IPS DF 4.7 (cell line): ENCODE results near the gene MED17.
"Not testable (repeated sequence)": the region's sequence is repeated elsewhere in the genome, so short reads cannot be mapped to it uniquely, and the experiment has no call there.

Experiments
- DNase-seq: peaks from one replicate; pipeline ENCODE4 v3.0.0-alpha.2; 2013; ENCODE audit warnings: low spot score; ENCODE audit errors: extremely low read depth

The MED17 gene, protein sequence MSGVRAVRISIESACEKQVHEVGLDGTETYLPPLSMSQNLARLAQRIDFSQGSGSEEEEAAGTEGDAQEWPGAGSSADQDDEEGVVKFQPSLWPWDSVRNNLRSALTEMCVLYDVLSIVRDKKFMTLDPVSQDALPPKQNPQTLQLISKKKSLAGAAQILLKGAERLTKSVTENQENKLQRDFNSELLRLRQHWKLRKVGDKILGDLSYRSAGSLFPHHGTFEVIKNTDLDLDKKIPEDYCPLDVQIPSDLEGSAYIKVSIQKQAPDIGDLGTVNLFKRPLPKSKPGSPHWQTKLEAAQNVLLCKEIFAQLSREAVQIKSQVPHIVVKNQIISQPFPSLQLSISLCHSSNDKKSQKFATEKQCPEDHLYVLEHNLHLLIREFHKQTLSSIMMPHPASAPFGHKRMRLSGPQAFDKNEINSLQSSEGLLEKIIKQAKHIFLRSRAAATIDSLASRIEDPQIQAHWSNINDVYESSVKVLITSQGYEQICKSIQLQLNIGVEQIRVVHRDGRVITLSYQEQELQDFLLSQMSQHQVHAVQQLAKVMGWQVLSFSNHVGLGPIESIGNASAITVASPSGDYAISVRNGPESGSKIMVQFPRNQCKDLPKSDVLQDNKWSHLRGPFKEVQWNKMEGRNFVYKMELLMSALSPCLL

DNA sequence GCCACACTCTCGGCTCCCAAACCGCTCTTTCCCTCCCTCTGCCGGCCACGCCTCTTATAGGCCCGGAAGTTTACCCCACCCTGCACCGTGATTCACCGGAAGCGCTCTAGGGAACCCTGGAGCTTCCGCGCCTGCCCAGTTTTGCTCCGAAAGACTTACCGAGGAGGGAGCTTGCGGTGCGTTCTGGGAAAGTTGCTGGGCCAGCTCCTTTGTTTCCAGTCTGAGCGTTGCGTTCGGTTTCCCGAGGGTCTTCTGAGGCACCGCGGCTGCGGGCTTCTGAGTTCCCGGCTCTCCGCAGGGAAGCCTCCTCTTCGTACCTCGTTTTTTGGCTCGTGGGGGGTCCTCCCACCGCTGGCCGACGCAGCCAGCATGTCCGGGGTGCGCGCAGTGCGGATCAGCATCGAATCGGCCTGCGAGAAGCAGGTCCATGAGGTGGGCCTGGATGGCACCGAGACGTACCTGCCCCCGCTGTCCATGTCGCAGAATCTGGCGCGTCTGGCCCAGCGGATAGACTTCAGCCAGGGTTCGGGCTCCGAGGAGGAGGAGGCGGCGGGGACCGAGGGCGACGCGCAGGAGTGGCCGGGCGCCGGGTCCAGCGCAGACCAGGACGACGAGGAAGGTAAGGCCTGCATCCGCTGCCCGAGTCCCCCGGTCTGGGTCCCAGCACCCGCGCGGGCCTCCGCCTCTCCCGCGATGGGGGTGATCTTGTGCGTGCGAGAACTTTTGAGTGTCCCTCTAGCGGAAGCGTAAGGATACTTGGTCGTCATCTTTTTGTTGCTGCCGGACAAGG lies at the start of gene MED17:
Gene MED17 (plus strand): TSS at position 138 of the 790 bp plus-strand sequence. CDS start 232 bp downstream, at position 370.
- DNase-seq: peak; percentile 78

DNA sequence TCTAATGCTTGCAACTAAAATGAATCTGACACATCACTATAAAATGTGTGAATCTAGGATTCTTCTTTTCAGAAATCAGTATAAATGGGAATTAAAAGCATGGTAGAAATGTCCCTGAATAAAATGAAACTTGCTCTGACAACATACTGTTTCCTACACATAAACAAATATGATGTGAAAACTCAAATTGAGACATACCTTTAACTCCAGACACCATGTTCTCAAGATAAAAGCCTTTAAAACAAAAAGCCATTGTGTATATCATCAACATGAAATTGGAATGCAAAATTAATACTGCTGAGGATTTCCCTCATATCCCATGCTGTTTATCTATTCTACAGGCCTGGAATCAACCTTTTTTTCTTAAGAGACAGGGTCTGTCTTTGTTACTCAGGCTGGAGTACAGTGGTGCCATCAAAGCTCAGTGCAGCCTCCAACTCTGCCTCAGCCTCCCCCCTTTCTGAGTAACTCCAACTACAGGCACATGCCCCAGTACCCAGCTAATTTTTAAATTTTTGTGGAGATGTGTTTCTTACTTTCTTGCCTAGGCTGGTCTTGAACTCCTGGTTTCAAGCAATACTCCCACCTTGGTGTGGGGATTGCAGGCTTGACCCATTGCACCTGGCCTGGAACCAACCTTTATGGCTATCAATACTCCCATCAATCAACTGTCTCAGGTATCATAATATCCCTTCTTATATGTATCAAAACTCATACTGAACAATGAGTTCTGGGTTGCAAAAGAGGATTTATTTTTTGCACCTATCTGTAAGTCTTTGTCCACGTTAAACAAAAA lies 49.5 kb upstream of the MED17 start:
- DNase-seq: no peak

DNA sequence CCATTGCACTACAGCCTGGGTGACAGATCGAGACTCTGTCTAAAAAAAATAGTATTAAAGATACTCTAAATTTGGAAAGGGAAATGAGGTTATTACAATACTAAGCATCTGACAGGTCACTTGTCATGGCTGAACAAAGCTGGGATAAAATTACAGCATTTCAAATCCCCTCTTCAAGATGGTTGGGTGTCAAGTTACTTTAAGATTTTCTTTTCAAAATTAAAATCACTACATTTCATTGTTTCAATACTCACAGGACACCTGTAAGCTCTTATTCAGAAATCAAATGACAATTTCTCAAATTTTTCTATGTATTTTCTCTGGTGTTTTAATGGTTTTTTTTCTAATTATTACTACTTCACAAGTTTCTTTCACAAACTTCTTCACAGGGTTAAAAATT lies 48.5 kb upstream of the MED17 start:
- no peak for DNase-seq

DNA sequence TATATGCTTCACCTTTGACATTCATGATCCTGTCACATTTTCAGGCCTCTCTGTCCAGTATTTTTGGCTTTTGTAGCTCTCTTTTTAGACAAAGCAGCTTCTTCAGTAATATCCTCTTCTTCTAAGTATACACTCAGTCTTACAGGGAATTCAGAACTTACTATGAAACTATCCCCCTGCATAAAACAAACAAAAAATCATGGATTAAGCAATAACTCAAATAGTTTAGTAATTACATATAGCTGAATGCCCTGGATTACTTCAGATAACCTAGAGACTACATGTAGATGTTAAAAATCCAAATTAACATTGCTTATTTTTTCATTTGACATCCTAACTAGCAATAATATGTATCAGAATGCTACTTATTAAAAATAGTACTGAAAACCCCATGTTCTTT lies 48.0 kb upstream of the MED17 start:
- no peak for DNase-seq

DNA sequence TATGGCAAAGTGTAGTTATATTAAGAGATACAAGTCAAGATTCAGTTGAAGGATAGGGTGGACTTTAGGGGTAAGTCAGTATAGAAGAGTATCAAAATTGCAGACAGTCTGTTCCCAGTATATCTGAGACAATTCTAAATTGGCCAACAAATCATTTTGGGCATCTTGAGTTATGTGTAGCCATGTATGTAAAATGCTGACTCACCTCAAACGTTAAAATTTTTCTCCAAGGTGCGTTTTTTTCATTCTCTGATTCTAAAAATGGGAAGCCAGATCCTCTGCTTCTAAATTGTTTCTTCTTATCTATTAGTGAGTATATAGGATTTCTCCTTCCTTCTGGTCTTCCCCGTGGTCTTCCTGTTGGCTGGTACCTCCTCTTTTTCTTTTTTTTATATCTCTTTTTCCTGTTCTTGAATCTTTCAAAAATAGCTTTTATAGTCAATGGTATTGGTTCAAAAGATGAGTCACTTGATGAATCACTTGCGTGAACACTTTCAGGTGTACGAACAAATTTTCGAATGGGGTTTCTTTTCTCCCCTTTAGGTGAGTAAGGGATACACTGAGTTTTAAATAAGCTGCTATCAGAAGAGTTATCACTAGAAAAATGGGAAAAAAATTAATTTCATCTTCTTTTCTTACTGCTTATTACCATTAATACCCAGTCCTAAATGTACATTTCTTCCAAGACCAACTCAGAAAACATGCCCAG lies 46.0 kb upstream of the MED17 start:
- DNase-seq: no peak

DNA sequence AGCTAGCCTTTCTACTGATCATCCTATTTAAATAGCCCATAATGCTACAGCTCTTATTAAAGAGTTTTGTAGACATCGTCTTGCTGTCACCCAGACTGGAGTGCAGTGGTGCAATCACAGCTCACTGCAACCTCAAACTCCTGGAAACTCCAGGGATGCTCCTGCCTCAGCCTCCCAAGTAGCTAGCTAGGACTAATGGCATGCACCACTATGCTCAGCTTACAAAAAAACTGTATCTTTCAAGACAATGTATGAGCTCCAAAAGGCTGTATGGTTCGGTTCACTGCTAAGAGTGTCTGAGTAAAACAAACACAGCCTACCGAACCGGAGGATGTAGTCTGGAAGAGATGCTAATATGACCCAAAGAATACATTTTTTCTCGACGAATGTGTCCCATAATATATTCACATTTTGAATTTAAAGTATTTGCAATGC lies 45.4 kb upstream of the MED17 start:
- DNase-seq: no peak

DNA sequence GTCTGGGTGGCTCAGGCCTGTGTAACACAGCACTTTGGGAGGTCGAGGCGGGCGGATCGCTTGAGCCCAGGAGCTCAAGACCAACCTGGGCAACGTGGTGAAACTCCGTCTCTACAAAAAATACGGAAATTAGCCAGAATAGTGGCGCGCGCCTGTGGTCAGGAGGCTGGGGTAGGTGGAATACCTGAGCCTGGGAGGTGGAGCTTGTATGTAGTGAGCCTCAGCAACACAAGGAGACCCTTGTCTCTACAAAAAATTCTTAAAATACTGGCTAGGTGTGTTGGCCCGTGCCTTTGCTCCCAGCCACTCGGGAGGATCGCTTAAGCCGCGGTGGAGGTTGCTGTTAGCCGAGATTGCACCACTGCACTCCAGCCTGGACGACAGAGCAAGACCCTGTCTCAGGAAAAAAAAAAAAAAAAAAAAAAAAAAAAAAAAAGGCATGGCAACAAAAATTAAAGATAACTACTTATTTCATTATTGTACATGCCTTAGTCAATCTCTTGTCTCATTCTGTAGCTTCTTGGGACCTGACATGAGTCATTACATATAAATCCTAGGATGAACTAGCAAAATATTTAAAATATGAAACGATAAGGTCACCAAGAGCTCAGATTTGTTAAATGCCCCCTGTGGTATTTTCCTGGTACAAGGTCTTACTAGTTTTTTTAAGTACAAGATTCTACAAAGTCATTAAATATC lies 43.9 kb upstream of the MED17 start:
- no peak for DNase-seq

DNA sequence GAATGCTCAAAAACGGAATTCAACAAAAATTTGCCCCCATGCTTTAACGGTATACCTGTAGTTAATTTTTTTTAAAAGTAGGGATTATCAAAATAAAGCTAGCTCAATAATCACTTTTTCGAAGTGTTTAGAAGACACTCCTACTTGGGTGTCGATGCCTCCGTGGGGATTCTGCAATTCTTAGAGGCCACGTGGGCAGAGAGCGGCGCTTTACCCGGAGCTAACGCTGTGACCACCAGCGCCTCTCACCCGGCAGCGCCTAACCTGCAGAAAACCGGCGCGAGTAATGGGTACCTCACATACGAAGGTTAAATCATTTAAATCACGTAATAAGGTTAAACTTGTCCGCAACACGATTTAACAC lies 43.4 kb upstream of the MED17 start:
- no peak for DNase-seq

DNA sequence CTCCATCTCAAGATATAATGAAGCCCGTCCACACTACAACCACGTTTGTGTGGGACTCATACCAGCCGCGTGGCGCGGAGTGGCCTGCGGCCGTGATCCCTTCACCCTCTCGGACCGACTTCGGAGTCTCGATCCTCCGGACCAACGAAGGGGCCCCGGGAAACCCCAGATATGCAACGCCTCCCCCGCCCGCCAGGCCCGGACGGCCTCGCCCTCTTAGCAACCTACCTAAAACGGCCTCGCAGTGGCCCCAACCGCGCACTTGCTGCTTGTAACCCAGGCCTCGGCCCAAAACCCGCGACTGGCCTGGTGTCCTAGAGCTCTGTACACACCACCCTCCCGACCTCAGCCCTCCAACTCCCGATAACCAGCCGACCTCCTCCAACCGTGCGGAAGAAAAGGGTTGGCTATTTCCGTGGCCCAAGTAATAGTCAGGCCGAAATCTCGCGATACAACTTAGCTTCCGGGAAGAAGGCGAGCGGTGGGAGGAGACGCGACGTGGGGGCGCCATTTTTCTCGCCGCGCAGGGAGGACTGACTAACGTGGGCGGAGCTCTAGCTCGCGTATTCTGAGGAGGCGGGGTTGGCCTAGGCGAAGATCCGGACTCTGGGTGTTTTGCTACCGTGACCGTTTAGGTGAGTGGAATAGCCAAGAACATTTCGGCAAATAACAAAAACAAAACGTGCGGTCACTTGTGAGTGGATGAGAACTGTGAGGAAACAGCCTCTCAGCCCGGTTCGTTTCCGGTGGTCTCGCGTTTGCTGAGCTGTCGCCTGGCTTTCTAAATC lies 42.8 kb upstream of the MED17 start, which contains the start of the genes C11orf54 and TAF1D:
Gene C11orf54 (plus strand): TSS at position 579 of the 788 bp plus-strand sequence. CDS start 5,722 bp downstream, outside the sequence.
Gene TAF1D (minus strand): TSS at position 402 of the 788 bp plus-strand sequence. CDS start 2,191 bp downstream, outside the sequence.
- peak; percentile 95 for DNase-seq

DNA sequence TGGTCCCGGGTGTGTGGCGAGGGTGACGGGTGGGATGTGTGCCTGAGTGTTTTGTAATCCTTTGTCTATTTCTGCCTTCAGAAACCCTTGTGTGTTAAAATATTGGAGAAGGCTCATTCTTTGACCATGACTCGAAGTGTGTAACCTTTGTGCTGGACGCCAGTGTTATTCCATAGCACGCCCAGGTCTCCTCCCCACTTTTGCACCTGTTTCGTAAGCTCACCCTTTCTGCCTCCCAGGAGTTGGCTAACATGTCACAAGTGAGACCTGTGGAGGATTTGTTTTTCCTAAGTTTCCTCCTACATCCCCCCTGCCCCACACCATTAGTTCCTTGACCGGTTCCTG lies 42.2 kb upstream of the MED17 start:
- no peak for DNase-seq

DNA sequence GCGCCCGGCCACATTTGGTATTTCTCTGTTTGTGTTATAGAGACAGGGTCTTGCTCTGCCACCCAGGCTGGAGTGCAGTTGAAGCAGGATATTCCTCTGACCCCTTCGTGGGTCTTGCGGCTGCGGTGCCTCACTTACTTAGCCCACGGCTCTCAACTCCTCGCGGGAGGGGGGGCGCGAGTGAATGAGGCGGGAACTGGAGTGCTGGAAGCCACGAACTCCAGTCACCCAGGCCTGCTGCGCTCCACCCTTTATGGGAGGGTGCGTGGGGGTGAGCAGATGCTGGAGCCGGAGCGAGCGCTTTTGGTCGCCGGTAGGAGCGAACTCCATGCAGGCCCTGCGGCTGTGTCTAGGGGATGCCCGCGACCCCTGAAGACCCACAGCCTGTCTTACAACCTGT lies 40.8 kb upstream of the MED17 start:
- DNase-seq: no peak

DNA sequence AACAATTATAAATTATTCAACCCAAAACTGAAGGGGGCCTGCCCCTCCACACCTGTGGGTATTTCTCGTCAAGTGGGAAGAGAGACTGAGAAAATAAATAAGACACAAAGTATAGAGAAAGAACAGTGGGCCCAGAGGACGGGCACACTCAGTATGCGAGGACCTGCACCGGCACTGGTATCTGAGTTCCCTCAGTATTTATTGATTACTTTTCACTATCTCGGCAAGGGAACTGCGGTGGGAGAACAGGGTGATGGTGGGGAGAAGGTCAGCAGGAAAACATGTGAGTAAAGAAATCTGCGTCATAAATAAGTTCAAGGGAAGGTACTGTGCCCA lies 39.4 kb upstream of the MED17 start:
- no peak for DNase-seq

DNA sequence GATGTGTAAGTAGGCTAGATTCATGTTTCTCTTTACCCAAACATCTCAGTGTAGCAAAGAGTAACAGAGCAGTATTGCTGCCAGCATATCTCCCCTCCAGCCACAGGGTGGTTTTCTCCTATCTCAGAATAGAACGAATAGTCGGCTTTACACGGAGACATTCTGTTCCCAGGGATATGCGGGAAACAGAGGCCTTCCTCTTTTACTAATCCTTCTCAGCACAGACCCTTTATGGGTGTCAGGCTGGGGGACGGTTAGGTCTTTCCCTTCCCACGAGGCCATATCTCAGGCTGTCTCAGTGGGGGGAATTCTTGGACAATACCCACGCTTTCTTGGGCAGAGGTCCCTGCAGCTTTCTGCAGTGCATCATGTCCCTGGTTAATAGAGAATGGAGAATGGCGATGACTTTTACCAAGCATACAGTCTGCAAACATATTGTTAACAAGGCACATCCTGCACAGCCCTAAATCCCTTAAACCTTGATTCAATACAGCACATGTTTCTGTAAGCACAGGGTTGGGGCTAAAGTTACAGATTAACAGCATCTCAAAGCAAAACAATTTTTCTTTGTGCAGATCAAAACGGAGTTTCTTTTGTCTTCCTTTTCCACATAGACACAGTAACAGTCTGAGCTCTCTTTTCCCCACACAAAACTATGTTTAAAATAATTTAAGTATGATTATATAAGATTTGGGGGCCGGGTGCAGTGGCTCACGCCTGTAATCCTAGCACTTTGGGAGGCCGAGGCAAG lies 38.9 kb upstream of the MED17 start:
- not testable (repeated sequence) for DNase-seq

DNA sequence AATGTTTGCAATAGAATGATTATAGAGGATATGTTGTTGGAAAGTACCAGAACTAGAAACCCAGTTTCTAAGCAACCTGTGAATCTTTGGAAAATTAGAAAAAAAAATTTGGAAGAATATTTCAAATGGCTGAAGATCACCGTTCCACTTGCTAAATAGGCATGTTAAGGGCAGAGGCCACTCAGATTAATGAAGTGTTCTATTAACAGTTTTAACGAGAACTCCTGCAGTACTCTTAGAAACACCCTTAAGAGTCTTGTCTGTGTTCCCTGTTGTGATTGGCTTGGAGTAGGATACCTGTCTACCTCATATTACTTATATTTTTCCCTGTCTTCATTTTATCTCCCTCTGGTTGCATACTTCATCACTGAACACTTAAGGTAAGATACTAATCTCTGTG lies 38.0 kb upstream of the MED17 start:
- DNase-seq: no peak

DNA sequence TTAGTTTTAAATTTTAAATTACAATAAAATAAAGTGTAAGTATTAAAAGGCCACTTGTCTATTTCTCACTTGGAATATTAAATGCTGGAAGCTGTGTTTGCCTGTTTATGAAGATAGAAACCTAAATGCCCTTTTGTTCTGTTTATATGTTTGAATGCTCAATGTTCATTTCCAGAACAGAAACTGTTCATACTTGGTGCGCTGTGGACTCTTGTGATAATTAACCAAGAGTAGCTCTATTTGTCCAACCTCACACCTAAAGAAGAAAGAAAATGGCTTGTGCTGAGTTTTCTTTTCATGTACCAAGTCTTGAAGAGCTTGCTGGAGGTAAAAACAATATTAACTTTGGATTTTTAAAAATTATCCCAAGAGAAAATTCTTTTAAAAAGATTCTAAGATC lies 37.0 kb upstream of the MED17 start:
- DNase-seq: no peak

DNA sequence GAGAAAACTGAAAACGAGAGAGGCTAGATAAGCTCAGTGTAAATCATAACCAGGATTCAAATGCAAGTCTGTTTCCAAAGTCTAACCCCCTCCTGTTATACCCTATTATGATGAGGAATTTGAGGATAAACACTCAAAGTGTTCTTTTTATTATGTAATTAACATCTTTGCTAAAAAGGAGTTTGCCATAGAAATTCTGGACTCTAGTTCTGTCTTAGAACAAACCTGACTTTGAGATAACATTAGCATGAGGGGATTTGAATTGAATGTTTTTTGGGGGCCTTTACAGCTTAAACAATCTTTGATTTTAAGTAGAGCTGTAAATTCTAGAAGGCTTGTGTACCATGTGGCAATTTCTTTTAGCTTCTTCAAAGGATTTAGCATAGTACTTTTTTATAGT lies 33.1 kb upstream of the MED17 start:
- DNase-seq: no peak

DNA sequence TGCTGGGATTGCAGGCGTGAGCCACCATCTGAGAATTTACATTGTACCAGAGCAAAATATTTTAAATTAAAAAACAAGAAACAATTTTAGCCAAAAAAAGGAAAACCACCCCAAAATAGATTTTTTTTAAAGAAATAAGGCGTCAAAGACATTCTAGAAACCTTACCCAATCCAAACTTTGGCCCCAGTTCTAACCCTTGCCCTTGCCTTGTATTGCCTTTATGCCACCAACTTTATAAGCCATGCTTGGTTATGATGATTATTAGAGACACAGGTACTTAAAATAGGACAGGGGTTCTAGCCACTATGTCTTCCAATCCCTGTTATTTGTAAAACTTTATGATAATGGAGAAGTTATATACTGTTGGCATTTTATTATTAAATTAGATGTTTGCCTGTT lies 30.8 kb upstream of the MED17 start:
- no peak for DNase-seq

DNA sequence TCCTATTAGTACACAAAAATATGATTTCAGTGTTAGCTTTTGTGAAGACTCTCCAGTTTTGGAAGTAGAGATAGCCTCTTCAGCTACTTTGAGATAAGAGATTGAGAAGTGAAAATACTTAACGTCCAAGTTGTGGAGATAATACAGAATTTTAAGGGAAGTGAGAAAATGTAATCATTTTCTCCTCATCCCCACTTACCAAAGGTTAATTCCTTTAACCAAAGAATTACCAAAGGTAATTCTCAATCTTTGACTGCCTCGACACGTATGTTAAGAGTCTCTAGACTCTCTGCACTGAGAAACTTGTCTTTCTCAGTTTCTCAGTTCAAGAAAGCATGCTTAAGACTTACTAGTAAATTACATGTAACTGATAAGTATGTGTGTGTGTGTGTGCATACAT lies 27.3 kb upstream of the MED17 start:
- DNase-seq: no peak

DNA sequence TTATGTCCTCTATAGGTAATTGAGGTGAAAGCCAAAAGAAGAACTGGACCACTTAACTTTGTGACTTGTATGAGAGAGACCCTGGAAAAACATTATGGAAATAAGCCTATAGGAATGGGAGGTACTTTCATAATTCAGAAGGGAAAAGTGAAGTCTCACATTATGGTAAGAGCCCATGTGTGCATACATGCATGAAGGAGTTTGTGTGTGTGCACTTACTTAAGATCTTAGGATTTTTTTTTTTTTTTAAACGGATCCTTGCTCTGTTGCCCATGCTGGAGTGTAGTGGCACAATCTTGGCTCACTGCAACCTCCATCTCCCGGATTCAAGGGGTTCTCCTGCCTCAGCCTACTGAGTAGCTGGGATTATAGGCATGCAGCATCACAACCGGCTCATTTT lies 26.8 kb upstream of the MED17 start:
- no peak for DNase-seq
